Lung (tissue), 12 donors: ENCODE results near the gene RNU5D-1. TPM values are rescaled to one million over a fixed set of nuclear protein-coding genes. Genes with fewer than 3 reads are reported as not detected.
"Not testable (repeated sequence)": the region's sequence is repeated elsewhere in the genome, so short reads cannot be mapped to it uniquely, and the experiment has no call there.

ENCODE experiments used
- ATAC-seq: fragments of 200-7000 bp; cut with Tn5 transposase; one replicate; pipeline ENCODE4 v1.9.1; 2020; ENCODE audit warnings: moderate number of reproducible peaks; ENCODE audit not compliant: insufficient read depth, low FRiP score
- DNase-seq, 3 donors: peaks; one replicate each; pipeline ENCODE4 v3.0.0-alpha.2; 2013 to 2017
- H3K27ac ChIP-seq, 2 donors: one replicate each; pipeline ENCODE4 v1.5.1; 2013; ENCODE audit warnings: mild to moderate bottlenecking in 2 of 2, moderate library complexity in 2 of 2, control low read depth in 1 of 2, inconsistent platforms in 1 of 2, low read depth in 1 of 2, low read length in 1 of 2
- H3K27me3 ChIP-seq, 3 donors: one replicate each; pipeline ENCODE4 v1.5.1; 2013; ENCODE audit warnings: low read length in 2 of 3; ENCODE audit not compliant: control insufficient read depth in 3 of 3, insufficient read depth in 3 of 3
- H3K36me3 ChIP-seq, 4 donors: one replicate each; pipeline ENCODE4 v1.5.1; 2013; ENCODE audit warnings: low read length in 4 of 4, mild to moderate bottlenecking in 1 of 4, moderate library complexity in 1 of 4; ENCODE audit not compliant: control insufficient read depth in 4 of 4, insufficient read depth in 4 of 4
- H3K4me1 ChIP-seq, 5 donors: one replicate each; pipeline ENCODE4 v1.5.1; 2013; ENCODE audit warnings: low read length in 5 of 5, mild to moderate bottlenecking in 2 of 5, moderate library complexity in 1 of 5; ENCODE audit not compliant: control insufficient read depth in 5 of 5, insufficient read depth in 5 of 5
- H3K4me3 ChIP-seq: one replicate; pipeline ENCODE4 v1.5.1; 2013; ENCODE audit warnings: mild to moderate bottlenecking, control low read depth, moderate library complexity
- H3K9ac ChIP-seq, 2 donors: one replicate each; pipeline ENCODE4 v1.5.1; 2013; ENCODE audit warnings: low read length in 2 of 2, control low read depth in 1 of 2; ENCODE audit not compliant: insufficient read depth in 1 of 2
- H3K9me3 ChIP-seq, 4 donors: one replicate each; pipeline ENCODE4 v1.5.1; 2013; ENCODE audit warnings: low read length in 3 of 4, mild to moderate bottlenecking in 1 of 4, moderate library complexity in 1 of 4; ENCODE audit not compliant: control insufficient read depth in 4 of 4, insufficient read depth in 3 of 4
- WGBS, 2 donors: extraction: QIAGEN DNeasy Blood & Tissue Kit; methylation state at CpG; one replicate each; pipeline ENCODE4 v1.1.7; 2013; 5-methylcytosine and 5-hydroxymethylcytosine counted together
- polyA plus RNA-seq, 2 donors: library from polyadenylated mRNA; stranded (reverse); fragments of 200-250 nt; gene quantifications; one replicate each; pipeline ENCODE4 v1.2.1, GENCODE V29; 2013
- total RNA-seq, 2 donors: library from RNA; depleted of rRNA in 1 of 2; stranded (reverse); fragments of >200 nt in 1 of 2; gene quantifications; one replicate each; pipeline ENCODE4 v1.2.1, GENCODE V29; 2014 to 2021
- TF ChIP-seq, protein P1 (sequence below): IDR thresholded peaks from 2 replicates; pipeline ENCODE4 v1.5.1; 2012; ENCODE audit warnings: mild to moderate bottlenecking; ENCODE audit errors: control extremely low read depth, extremely low read depth
- donor health status: control.
- donor health status: control.
- donor health status: Bipolar disorder and iron deficiency.
- donor health status: healthy.
- donor health status: DM: yes; HTN: yes; CAD: no.

Gene RNU5D-1
- total and polyA plus RNA-seq, 4 donors = not detected

- peaks cover 0 to 3% (median 0%) of the 10 kb centered on the region in 4 donors for H3K9me3 ChIP-seq
- TF ChIP-seq, protein P1, sequence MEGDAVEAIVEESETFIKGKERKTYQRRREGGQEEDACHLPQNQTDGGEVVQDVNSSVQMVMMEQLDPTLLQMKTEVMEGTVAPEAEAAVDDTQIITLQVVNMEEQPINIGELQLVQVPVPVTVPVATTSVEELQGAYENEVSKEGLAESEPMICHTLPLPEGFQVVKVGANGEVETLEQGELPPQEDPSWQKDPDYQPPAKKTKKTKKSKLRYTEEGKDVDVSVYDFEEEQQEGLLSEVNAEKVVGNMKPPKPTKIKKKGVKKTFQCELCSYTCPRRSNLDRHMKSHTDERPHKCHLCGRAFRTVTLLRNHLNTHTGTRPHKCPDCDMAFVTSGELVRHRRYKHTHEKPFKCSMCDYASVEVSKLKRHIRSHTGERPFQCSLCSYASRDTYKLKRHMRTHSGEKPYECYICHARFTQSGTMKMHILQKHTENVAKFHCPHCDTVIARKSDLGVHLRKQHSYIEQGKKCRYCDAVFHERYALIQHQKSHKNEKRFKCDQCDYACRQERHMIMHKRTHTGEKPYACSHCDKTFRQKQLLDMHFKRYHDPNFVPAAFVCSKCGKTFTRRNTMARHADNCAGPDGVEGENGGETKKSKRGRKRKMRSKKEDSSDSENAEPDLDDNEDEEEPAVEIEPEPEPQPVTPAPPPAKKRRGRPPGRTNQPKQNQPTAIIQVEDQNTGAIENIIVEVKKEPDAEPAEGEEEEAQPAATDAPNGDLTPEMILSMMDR = no peak
- H3K36me3 ChIP-seq = no peaks in the 10 kb centered on the region
- H3K27ac ChIP-seq = no peak overlapping the region
- H3K4me3 ChIP-seq = no peak overlapping the region
- WGBS, 2 donors = 70 to 81% methylated on average over 7 of the region's 7 CpGs
- no peak for ATAC-seq
- no peak for DNase-seq
- no peak overlapping the region for H3K9ac ChIP-seq
- no peaks in the 10 kb centered on the region for H3K27me3 ChIP-seq
- H3K4me1 ChIP-seq = peaks cover 0 to 4% (median 0%) of the 10 kb centered on the region in 5 donors
Measured at GRCh38 chr1:44701141-44701573, 29.8 kb downstream of the RNU5D-1 start.

GRCh38 chr1:44700573-44700972 is 30.4 kb downstream of the RNU5D-1 start:
- peaks cover 0 to 3% (median 0%) of the 10 kb centered on the region in 4 donors for H3K9me3 ChIP-seq
- H3K4me1 ChIP-seq = peaks cover 0 to 4% (median 0%) of the 10 kb centered on the region in 5 donors
- DNase-seq (peak in 1 of 3 donors; percentile 37), ATAC-seq (no peak)
- 61 to 64% methylated on average over 1 of the region's 1 CpG for WGBS, 2 donors
- H3K4me3 ChIP-seq = no peak overlapping the region
- H3K27ac ChIP-seq = no peak overlapping the region
- TF ChIP-seq, protein P1 = no peak
- H3K9ac ChIP-seq = no peak overlapping the region
- H3K27me3 ChIP-seq = no peaks in the 10 kb centered on the region
- H3K36me3 ChIP-seq = no peaks in the 10 kb centered on the region

DNA sequence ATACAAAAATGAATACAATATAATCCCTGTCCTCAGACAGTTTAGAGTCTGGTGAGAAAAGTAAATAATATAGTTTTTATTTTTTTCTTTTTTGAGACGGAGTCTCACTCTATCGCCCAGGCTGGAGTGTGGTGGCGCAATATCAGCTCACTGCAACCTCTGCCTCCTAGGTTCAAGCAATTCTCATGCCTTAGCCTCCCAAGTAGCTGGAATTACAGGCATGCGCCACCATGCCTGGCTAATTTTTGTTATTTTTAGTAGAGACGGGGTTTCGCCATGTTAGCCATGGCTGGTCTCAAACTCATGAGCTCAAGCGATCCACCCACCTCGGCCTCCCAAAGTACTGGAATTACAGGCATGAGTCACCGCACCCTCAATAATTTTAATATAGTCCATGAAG is 31.6 kb downstream of the RNU5D-1 start:
- H3K27me3 ChIP-seq, H3K27ac ChIP-seq, H3K9me3 ChIP-seq, H3K4me1 ChIP-seq, H3K4me3 ChIP-seq, H3K9ac ChIP-seq, ATAC-seq, DNase-seq, H3K36me3 ChIP-seq: not testable (repeated sequence)
- 90 to 94% methylated on average over 9 of the region's 9 CpGs for WGBS, 2 donors

DNA sequence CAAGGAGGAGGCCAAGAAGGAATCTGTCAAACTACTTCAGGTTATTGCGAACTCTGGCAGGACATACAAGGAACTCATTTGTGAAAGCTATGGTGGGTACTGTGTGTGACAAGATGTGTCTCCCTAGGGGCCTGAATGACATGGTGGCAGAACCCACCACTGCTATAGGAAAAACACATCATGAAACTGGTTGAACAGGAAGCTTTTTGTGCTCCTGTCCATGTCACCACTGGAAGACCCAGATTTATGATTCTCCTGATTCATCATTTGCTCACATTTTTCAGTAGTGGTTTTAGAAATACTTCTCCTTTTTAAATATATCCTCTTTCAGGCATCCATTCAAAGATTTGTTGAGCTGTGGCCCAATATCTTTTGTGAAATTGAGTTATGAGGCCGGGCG is 32.8 kb downstream of the RNU5D-1 start:
- no peak overlapping the region for H3K9ac ChIP-seq
- 53 to 90% methylated on average over 3 of the region's 3 CpGs for WGBS, 2 donors
- H3K9me3 ChIP-seq = peaks cover 0 to 2% (median 0%) of the 10 kb centered on the region in 4 donors
- no peak overlapping the region for H3K4me3 ChIP-seq
- no peaks in the 10 kb centered on the region for H3K27me3 ChIP-seq
- no peak overlapping the region for H3K27ac ChIP-seq
- TF ChIP-seq, protein P1 = no peak
- DNase-seq (no peak), ATAC-seq (no peak)
- peaks cover 0 to 4% (median 0%) of the 10 kb centered on the region in 5 donors for H3K4me1 ChIP-seq
- no peaks in the 10 kb centered on the region for H3K36me3 ChIP-seq
